Fibroblast of lung (primary cell): Measurements from ENCODE around the gene DCAF17.

Experiments used
- EZH2 ChIP-seq: IDR thresholded peaks from 2 replicates; pipeline ENCODE4 v1.5.1; 2012; ENCODE audit warnings: low read length, control low read depth, mild to moderate bottlenecking; ENCODE audit errors: missing control alignments
- TF ChIP-seq, protein P1 (sequence below), 2 donors: IDR thresholded peaks in 1 of 2; conservative IDR thresholded peaks in 1 of 2; 1 replicate in 1 of 2; 2 replicates in 1 of 2; pipeline ENCODE4 v1.5.1; 2011 to 2012; ENCODE audit warnings: low read length in 2 of 2, control low read depth in 1 of 2, inconsistent platforms in 1 of 2, low read depth in 1 of 2, mild to moderate bottlenecking in 1 of 2

DNA sequence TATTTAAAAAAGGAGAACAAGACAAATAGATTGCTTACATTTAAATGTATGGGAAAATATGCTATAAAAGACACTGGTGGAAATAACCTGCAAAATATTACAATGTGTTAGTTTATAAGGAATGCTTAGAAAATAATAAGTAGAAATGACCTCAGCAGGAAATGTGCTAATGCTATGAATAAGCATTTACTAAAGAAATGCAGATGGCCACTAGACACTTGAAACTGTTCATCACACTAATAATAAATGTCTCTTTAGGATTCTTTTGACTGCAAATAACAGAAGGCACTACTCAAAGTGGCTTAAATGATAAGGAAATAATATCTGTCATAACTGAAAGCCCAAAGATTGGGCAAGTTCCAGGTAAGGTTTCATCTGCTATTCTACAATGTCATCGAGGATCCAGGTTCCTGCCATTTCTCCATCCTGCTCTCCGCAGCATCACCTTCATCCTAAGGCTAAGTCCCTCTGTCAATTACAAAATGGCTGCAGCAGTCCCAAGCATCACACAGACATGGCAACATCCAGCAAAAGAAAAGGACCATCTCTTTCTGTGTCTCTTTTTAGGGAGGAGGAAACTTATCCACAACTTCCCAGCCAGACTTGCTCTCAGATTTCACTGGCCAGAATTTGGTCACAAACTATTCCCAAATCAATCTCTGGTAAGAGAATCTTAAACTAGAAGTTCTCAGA is 22.1 kb upstream of the DCAF17 start:
- no peak for TF ChIP-seq EZH2
- TF ChIP-seq, protein P1, sequence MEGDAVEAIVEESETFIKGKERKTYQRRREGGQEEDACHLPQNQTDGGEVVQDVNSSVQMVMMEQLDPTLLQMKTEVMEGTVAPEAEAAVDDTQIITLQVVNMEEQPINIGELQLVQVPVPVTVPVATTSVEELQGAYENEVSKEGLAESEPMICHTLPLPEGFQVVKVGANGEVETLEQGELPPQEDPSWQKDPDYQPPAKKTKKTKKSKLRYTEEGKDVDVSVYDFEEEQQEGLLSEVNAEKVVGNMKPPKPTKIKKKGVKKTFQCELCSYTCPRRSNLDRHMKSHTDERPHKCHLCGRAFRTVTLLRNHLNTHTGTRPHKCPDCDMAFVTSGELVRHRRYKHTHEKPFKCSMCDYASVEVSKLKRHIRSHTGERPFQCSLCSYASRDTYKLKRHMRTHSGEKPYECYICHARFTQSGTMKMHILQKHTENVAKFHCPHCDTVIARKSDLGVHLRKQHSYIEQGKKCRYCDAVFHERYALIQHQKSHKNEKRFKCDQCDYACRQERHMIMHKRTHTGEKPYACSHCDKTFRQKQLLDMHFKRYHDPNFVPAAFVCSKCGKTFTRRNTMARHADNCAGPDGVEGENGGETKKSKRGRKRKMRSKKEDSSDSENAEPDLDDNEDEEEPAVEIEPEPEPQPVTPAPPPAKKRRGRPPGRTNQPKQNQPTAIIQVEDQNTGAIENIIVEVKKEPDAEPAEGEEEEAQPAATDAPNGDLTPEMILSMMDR (conservative IDR thresholded peaks at IDR 0.05 in 1 of 2, IDR thresholded peaks at IDR 0.05 in 1 of 2; ENCODE audit: low read depth in 1 of 2, low read length in 2 of 2): no peak
